Suprapubic skin (tissue), 4 donors: ENCODE measurements around the gene C1orf56. TPM values are rescaled to one million over a fixed set of nuclear protein-coding genes. Genes with fewer than 3 reads are reported as not detected.

ENCODE experiments used
- DNase-seq, 2 donors: peaks; one replicate each; pipeline ENCODE4 v3.0.0-alpha.2; 2019; ENCODE audit warnings: low spot score in 2 of 2
- H3K27ac ChIP-seq: fragments of 200-600 bp; sonication (generic); one replicate; pipeline ENCODE4 v1.5.1; 2019
- H3K27me3 ChIP-seq: fragments of 200-600 bp; sonication (generic); one replicate; pipeline ENCODE4 v1.5.1; 2019
- H3K36me3 ChIP-seq: fragments of 200-600 bp; sonication (generic); one replicate; pipeline ENCODE4 v1.5.1; 2019
- H3K4me1 ChIP-seq: fragments of 200-600 bp; sonication (generic); one replicate; pipeline ENCODE4 v1.5.1; 2019
- H3K4me3 ChIP-seq: fragments of 200-600 bp; sonication (generic); one replicate; pipeline ENCODE4 v1.5.1; 2019; ENCODE audit warnings: mild to moderate bottlenecking
- H3K9me3 ChIP-seq: fragments of 200-600 bp; sonication (generic); one replicate; pipeline ENCODE4 v1.5.1; 2019
- EP300 ChIP-seq: sonication (generic); formaldehyde crosslinking; IDR thresholded peaks from one replicate; pipeline ENCODE4 v1.6.1; 2017; ENCODE audit warnings: antibody characterized with exemption
- POLR2A ChIP-seq, 2 donors: fragments of 450-650 bp; IDR thresholded peaks; one replicate each; pipeline ENCODE4 v1.6.1; 2017; ENCODE audit warnings: antibody characterized with exemption in 2 of 2, mild to moderate bottlenecking in 2 of 2, moderate library complexity in 2 of 2
- POLR2AphosphoS5 ChIP-seq, 3 donors: sonication (generic); formaldehyde crosslinking; IDR thresholded peaks; one replicate each; pipeline ENCODE4 v1.6.1; 2017; ENCODE audit warnings: antibody characterized with exemption in 3 of 3
- WGBS: methylation state at CpG from one replicate; pipeline ENCODE4 v1.1.5; 2018; 5-methylcytosine and 5-hydroxymethylcytosine counted together
- total RNA-seq, 4 donors: library from RNA; depleted of rRNA; stranded (reverse); fragments of >200 nt; gene quantifications; one replicate each; pipeline ENCODE4 v1.1.0, GENCODE V29; 2016
- TF ChIP-seq, protein P1 (sequence below), 2 donors: fragments of 200-600 bp in 1 of 2; fragments of 450-650 bp in 1 of 2; sonication (generic) in 1 of 2; IDR thresholded peaks; one replicate each; pipeline ENCODE4 v1.5.1; 2016 to 2019; ENCODE audit warnings: antibody characterized with exemption in 2 of 2, mild to moderate bottlenecking in 1 of 2, moderate library complexity in 1 of 2

Gene C1orf56
- total RNA-seq, 4 donors from 2014 or later = 2.7 to 4.7 (median 3.9) TPM

DNA sequence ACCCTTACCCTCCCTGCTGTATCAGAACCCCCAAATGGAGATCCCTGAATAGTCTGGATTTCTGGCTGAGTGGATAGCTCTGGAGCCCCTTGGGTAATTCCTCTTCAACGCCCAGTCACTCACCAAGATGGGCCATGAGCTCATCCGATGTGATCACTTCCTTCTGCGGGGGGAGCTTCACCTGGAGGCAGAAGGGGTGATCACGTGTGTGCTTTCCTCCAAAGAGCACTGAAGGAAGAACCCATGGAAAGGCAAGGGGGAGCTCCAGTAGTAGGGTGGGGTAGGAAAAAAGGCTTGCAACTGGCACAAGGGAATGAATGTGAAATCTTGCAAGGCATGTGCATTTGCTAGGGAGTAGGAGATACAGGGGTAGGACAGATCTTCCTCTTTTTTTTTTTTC, 45.9 kb upstream of the C1orf56 start:
- Histone ChIP-seq H3K27ac (no peak overlapping the region), H3K9me3 (no peaks in the 10 kb centered on the region), H3K4me1 (peaks cover 43% of the 10 kb centered on the region), H3K36me3 (peaks cover 57% of the 10 kb centered on the region), H3K27me3 (no peaks in the 10 kb centered on the region), H3K4me3 (no peak overlapping the region)
- no peak for TF ChIP-seq POLR2AphosphoS5 (IDR thresholded peaks at IDR 0.05)
- TF ChIP-seq POLR2A (IDR thresholded peaks at IDR 0.05) = no peak
- no peak for TF ChIP-seq EP300
- TF ChIP-seq, protein P1, sequence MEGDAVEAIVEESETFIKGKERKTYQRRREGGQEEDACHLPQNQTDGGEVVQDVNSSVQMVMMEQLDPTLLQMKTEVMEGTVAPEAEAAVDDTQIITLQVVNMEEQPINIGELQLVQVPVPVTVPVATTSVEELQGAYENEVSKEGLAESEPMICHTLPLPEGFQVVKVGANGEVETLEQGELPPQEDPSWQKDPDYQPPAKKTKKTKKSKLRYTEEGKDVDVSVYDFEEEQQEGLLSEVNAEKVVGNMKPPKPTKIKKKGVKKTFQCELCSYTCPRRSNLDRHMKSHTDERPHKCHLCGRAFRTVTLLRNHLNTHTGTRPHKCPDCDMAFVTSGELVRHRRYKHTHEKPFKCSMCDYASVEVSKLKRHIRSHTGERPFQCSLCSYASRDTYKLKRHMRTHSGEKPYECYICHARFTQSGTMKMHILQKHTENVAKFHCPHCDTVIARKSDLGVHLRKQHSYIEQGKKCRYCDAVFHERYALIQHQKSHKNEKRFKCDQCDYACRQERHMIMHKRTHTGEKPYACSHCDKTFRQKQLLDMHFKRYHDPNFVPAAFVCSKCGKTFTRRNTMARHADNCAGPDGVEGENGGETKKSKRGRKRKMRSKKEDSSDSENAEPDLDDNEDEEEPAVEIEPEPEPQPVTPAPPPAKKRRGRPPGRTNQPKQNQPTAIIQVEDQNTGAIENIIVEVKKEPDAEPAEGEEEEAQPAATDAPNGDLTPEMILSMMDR (IDR thresholded peaks at IDR 0.05) = no peak
- WGBS = 65% methylated on average over 4 of the region's 4 CpGs
- DNase-seq = no peak

DNA sequence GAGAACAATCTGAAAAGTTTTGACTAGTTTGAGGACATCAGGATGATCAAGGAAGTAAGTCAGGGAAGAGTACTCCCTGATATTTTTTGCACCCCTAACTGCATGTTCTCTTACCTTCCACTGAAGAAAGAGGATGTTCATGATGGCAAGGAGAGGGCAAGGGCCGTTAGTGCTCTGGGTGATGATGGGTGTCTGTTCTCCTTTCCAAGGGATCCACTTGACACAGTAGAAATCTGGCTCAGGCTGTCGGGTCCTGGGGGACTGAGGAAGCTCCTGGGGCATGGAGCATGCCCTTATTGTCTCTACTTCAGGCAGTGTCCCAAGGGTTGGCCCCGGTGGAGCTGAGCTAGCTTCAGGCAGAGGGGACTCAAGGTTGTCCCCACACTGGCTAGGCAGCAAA, 45.5 kb upstream of the C1orf56 start:
- Histone ChIP-seq H3K4me3 (no peak overlapping the region), H3K4me1 (peaks cover 46% of the 10 kb centered on the region), H3K9me3 (no peaks in the 10 kb centered on the region), H3K36me3 (peaks cover 54% of the 10 kb centered on the region), H3K27ac (no peak overlapping the region), H3K27me3 (no peaks in the 10 kb centered on the region)
- 67% methylated on average over 2 of the region's 3 CpGs for WGBS
- TF ChIP-seq, protein P1 (IDR thresholded peaks at IDR 0.05) = no peak
- no peak for TF ChIP-seq POLR2A (IDR thresholded peaks at IDR 0.05)
- no peak for TF ChIP-seq POLR2AphosphoS5 (IDR thresholded peaks at IDR 0.05)
- no peak for TF ChIP-seq EP300
- DNase-seq = no peak

DNA sequence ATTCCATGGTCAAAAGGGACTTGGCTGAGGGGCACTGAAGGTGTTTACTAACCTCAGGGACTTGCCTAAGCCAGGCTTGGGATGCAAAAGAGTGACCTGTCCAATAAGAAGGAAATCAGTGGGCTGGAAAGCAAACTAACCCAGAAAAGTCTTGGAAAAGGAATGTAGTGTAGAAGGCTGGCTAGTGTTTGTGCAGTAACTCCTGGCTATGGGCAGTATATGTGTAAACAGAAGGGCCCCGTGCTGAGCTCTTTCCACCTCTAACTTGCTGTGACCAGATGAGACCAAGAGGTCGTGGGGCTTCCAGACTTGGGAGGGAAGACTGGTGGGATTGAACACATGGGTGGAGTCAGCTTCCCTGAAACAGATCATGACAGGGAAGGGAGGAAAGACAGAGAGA, 44.9 kb upstream of the C1orf56 start:
- Histone ChIP-seq H3K27me3 (no peaks in the 10 kb centered on the region), H3K4me3 (peak overlapping the region; percentile 10), H3K27ac (no peak overlapping the region), H3K36me3 (peaks cover 48% of the 10 kb centered on the region), H3K9me3 (no peaks in the 10 kb centered on the region), H3K4me1 (peaks cover 52% of the 10 kb centered on the region)
- TF ChIP-seq, protein P1 (IDR thresholded peaks at IDR 0.05) = no peak
- TF ChIP-seq EP300 (no peak), POLR2A (IDR thresholded peaks at IDR 0.05) (no peak), POLR2AphosphoS5 (IDR thresholded peaks at IDR 0.05) (no peak)
- 53% methylated on average over 2 of the region's 2 CpGs for WGBS
- no peak for DNase-seq

DNA sequence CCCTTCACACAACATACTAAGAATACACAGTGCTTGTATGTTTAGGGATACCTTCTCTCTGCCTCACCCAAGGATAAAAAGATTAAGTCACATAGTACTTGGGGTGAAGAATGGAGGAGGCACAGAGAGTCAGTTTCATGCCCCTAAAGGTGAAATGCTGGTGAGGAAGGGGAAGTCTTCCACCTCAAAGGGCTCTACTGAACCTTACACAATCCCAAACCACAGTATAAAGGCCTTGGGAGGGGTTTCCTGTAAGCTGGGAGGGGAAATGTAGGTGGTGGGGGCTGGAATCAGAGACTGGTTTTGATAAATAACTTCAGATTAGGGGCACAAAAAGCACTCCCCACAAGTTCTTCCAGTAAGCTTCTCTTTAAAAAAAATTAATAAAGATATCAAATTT, 44.4 kb upstream of the C1orf56 start:
- no peak for DNase-seq
- H3K27ac ChIP-seq = no peak overlapping the region
- no peaks in the 10 kb centered on the region for H3K27me3 ChIP-seq
- no peaks in the 10 kb centered on the region for H3K9me3 ChIP-seq
- peak overlapping the region; percentile 10 for H3K4me3 ChIP-seq
- H3K4me1 ChIP-seq = peaks cover 57% of the 10 kb centered on the region
- peaks cover 42% of the 10 kb centered on the region for H3K36me3 ChIP-seq
- no peak for TF ChIP-seq EP300
- no peak for TF ChIP-seq POLR2A (IDR thresholded peaks at IDR 0.05)
- TF ChIP-seq POLR2AphosphoS5 (IDR thresholded peaks at IDR 0.05) = no peak
- TF ChIP-seq, protein P1 (IDR thresholded peaks at IDR 0.05) = no peak

DNA sequence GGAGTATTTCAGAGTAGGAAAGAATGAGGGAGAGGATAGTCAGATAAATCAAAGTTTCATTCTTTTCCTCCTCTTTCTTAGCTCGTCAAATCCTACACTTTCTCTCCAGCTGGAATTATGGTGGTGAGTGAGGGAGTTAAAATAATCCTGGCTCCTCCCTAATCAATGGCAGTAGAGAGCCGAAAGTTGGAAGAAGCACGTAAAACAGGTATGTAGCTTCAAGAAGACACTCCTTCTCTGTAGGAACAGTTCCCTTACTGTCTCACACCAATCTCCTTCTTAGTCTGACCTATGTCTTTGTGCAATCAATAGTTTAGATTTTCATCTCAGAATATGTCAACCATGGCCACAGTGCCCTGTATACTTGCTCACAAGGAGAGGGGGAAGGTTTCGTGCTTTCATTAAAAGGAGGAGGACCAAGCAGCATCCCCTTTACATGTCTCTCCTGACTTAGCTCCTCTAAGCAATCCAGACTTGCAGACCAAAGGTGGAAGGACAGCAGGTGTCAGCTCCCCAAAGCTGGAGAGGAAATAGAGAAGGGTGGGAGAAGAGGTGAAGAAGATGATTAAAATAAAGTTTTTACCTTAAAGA, 41.7 kb upstream of the C1orf56 start:
- Histone ChIP-seq H3K9me3 (no peaks in the 10 kb centered on the region), H3K36me3 (peaks cover 18% of the 10 kb centered on the region), H3K4me3 (peak overlapping the region; percentile 65), H3K4me1 (peaks cover 69% of the 10 kb centered on the region), H3K27me3 (no peaks in the 10 kb centered on the region), H3K27ac (peak overlapping the region; percentile 91)
- WGBS = 3% methylated on average over 4 of the region's 4 CpGs
- TF ChIP-seq POLR2A (IDR thresholded peaks at IDR 0.05) = no peak
- DNase-seq = no peak
